Left lung (tissue), 10 donors: Measurements from ENCODE around the gene UBAC1. TPM values are rescaled to one million over a fixed set of nuclear protein-coding genes. Genes with fewer than 3 reads are reported as not detected.

Source experiments
- ATAC-seq: fragments of 200-7000 bp; cut with Tn5 transposase; one replicate; pipeline ENCODE4 v1.9.1; 2020; ENCODE audit warnings: moderate library complexity
- DNase-seq, 4 donors: peaks; one replicate each; pipeline ENCODE4 v3.0.0-alpha.2; 2013 to 2020
- H3K27ac ChIP-seq, 2 donors: fragments of 200-600 bp; sonication (generic) in 1 of 2; one replicate each; pipeline versions ENCODE4 v1.5.0 to v1.8.0; 2020 to 2021
- H3K27me3 ChIP-seq, 2 donors: fragments of 200-600 bp; sonication (generic) in 1 of 2; one replicate each; pipeline versions ENCODE4 v1.5.0 to v1.8.0; 2020 to 2021
- H3K36me3 ChIP-seq, 2 donors: fragments of 200-600 bp; sonication (generic) in 1 of 2; one replicate each; pipeline versions ENCODE4 v1.5.0 to v1.8.0; 2020 to 2021
- H3K4me1 ChIP-seq, 2 donors: fragments of 200-600 bp; one replicate each; pipeline ENCODE4 v1.8.0; 2021
- H3K4me3 ChIP-seq, 2 donors: fragments of 200-600 bp; sonication (generic) in 1 of 2; one replicate each; pipeline versions ENCODE4 v1.5.0 to v1.8.0; 2020 to 2021; ENCODE audit warnings: mild to moderate bottlenecking in 1 of 2
- H3K9me3 ChIP-seq, 2 donors: fragments of 200-600 bp; sonication (generic) in 1 of 2; one replicate each; pipeline versions ENCODE4 v1.5.0 to v1.8.0; 2020 to 2021
- CTCF ChIP-seq, 2 donors: fragments of 200-600 bp; sonication (generic) in 1 of 2; IDR thresholded peaks; one replicate each; pipeline versions ENCODE4 v1.5.0 to v1.8.0; 2021; ENCODE audit warnings: antibody characterized with exemption in 2 of 2
- intact Hi-C, 2 donors: fragments of 100-400 bp; cut with DNase I; formaldehyde crosslinking; loops; one replicate each; pipeline versions ENCODE4 v1.11.2 to v1.14.2; 2022
- polyA plus RNA-seq, 6 donors: library from polyadenylated mRNA; unstranded; fragments of 120-200 nt; gene quantifications; one replicate each; pipeline ENCODE4 v1.2.1, GENCODE V29; 2013; ENCODE audit not compliant: insufficient read length in 6 of 6
- total RNA-seq, 2 donors: library from RNA; stranded (reverse); fragmentation: NEBNext Ultra II Directional; extraction: Animal tissue kit (Norgen Biotek cat#: 25700); gene quantifications; one replicate each; pipeline ENCODE4 v1.2.1, GENCODE V29; 2021
- donor health status: DM: no; HTN: yes; CAD: no.
- donor health status: DM: no; HTN: no; CAD: no.

UBAC1 gene
- total and polyA plus RNA-seq, 8 donors, result 28.5 to 40.2 (median 33.5) TPM

- peaks cover 0 to 12% of the 10 kb centered on the region in 2 donors for H3K4me1 ChIP-seq
- peaks cover 0 to 73% of the 10 kb centered on the region in 2 donors for H3K36me3 ChIP-seq
- no peak overlapping the region for H3K4me3 ChIP-seq
- H3K27me3 ChIP-seq, result no peaks in the 10 kb centered on the region
- TF ChIP-seq CTCF (IDR thresholded peaks at IDR 0.05), result no peak
- DNase-seq (peak in 1 of 4 donors; percentile 66), ATAC-seq (no peak)
- intact Hi-C loops, result no loop called here
- H3K9me3 ChIP-seq, result no peaks in the 10 kb centered on the region
- no peak overlapping the region for H3K27ac ChIP-seq
Measured at GRCh38 chr9:135931349-135931820, 29.8 kb downstream of the UBAC1 start.

GRCh38 chr9:135930446-135931345 lies 30.5 kb downstream of the UBAC1 start:
- DNase-seq (no peak), ATAC-seq (no peak)
- no peak overlapping the region for H3K4me3 ChIP-seq
- peaks cover 0 to 15% of the 10 kb centered on the region in 2 donors for H3K4me1 ChIP-seq
- no peaks in the 10 kb centered on the region for H3K9me3 ChIP-seq
- intact Hi-C loops, result no loop called here
- no peaks in the 10 kb centered on the region for H3K27me3 ChIP-seq
- no peak for TF ChIP-seq CTCF (IDR thresholded peaks at IDR 0.05)
- peaks cover 0 to 67% of the 10 kb centered on the region in 2 donors for H3K36me3 ChIP-seq
- no peak overlapping the region for H3K27ac ChIP-seq

- intact Hi-C loops, result no loop called here
- DNase-seq (peak in 1 of 4 donors; percentile 43), ATAC-seq (no peak)
- H3K36me3 ChIP-seq, result peaks cover 0 to 59% of the 10 kb centered on the region in 2 donors
- H3K4me3 ChIP-seq, result no peak overlapping the region
- peaks cover 0 to 15% of the 10 kb centered on the region in 2 donors for H3K4me1 ChIP-seq
- no peak for TF ChIP-seq CTCF (IDR thresholded peaks at IDR 0.05)
- H3K9me3 ChIP-seq, result no peaks in the 10 kb centered on the region
- H3K27ac ChIP-seq, result no peak overlapping the region
- H3K27me3 ChIP-seq, result no peaks in the 10 kb centered on the region
Measured at GRCh38 chr9:135929656-135930445, 31.3 kb downstream of the UBAC1 start.

GRCh38 chr9:135928731-135929655 lies 32.2 kb downstream of the UBAC1 start:
- Histone ChIP-seq H3K27me3 (no peaks in the 10 kb centered on the region), H3K36me3 (peaks cover 0 to 55% of the 10 kb centered on the region in 2 donors), H3K4me1 (peaks cover 0 to 15% of the 10 kb centered on the region in 2 donors), H3K27ac (no peak overlapping the region), H3K4me3 (no peak overlapping the region), H3K9me3 (no peaks in the 10 kb centered on the region)
- no peak for TF ChIP-seq CTCF (IDR thresholded peaks at IDR 0.05)
- ATAC-seq (no peak), DNase-seq (peak in 1 of 4 donors; percentile 67)
- intact Hi-C loops, result no loop called here
